Measurements from ENCODE around the gene DNAJC11. TPM values are rescaled to one million over a fixed set of nuclear protein-coding genes. Genes with fewer than 3 reads are reported as not detected.
"Not testable (repeated sequence)": the region's sequence is repeated elsewhere in the genome, so short reads cannot be mapped to it uniquely, and the experiment has no call there.

Gene DNAJC11
- total RNA-seq, 1 experiment from 2014 or later = 57.3 TPM

GRCh38 chr1:6745073-6745472 lies 43.5 kb upstream of the DNAJC11 start:
- H3K9me3 Mint-ChIP-seq (ENCODE audit: low read depth, unreplicated experiment) = peaks cover 3% of the 10 kb centered on the region
- intact Hi-C loops (cut with micrococcal nuclease; ENCODE audit: unreplicated experiment) = no loop called here
- no peak for TF ChIP-seq CTCF (IDR thresholded peaks at IDR 0.05; ENCODE audit: unreplicated experiment)
- CTCF ChIA-PET = no interaction called here
- no TSS peak for BruUV-seq (replicated peaks)
- H3K36me3 Mint-ChIP-seq (ENCODE audit: insufficient read depth, unreplicated experiment) = peaks cover 10% of the 10 kb centered on the region
- no peak overlapping the region for H3K4me3 Mint-ChIP-seq (ENCODE audit: low read depth, unreplicated experiment)
- DNase-seq = no peak
- peaks cover 41% of the 10 kb centered on the region for H3K27me3 Mint-ChIP-seq (ENCODE audit: unreplicated experiment)
- H3K27ac Mint-ChIP-seq (ENCODE audit: unreplicated experiment) = no peak overlapping the region
- peaks cover 11% of the 10 kb centered on the region for H3K4me1 Mint-ChIP-seq (ENCODE audit: low read depth, unreplicated experiment)

- CTCF ChIA-PET = no interaction called here
- Mint-ChIP-seq H3K4me3 (ENCODE audit: low read depth, unreplicated experiment) (peak overlapping the region; percentile 19), H3K9me3 (ENCODE audit: low read depth, unreplicated experiment) (no peaks in the 10 kb centered on the region), H3K27ac (ENCODE audit: unreplicated experiment) (peak overlapping the region; percentile 33), H3K36me3 (ENCODE audit: insufficient read depth, unreplicated experiment) (peaks cover 10% of the 10 kb centered on the region), H3K4me1 (ENCODE audit: low read depth, unreplicated experiment) (peaks cover 11% of the 10 kb centered on the region), H3K27me3 (ENCODE audit: unreplicated experiment) (peaks cover 25% of the 10 kb centered on the region)
- DNase-seq = peak; percentile 40
- no peak for TF ChIP-seq CTCF (IDR thresholded peaks at IDR 0.05; ENCODE audit: unreplicated experiment)
- intact Hi-C loops (cut with micrococcal nuclease; ENCODE audit: unreplicated experiment) = no loop called here
- BruUV-seq (replicated peaks) = no TSS peak
Measured at GRCh38 chr1:6743189-6744101, 41.8 kb upstream of the DNAJC11 start.

- DNase-seq; intact Hi-C loops (cut with micrococcal nuclease; ENCODE audit: unreplicated experiment); H3K4me3 Mint-ChIP-seq (ENCODE audit: low read depth, unreplicated experiment); H3K9me3 Mint-ChIP-seq (ENCODE audit: low read depth, unreplicated experiment); CTCF ChIA-PET; BruUV-seq (replicated peaks): not testable (repeated sequence)
- H3K27me3 Mint-ChIP-seq (ENCODE audit: unreplicated experiment) = peaks cover 17% of the 10 kb centered on the region
- peak overlapping the region; percentile 33 for H3K27ac Mint-ChIP-seq (ENCODE audit: unreplicated experiment)
- H3K36me3 Mint-ChIP-seq (ENCODE audit: insufficient read depth, unreplicated experiment) = peaks cover 10% of the 10 kb centered on the region
- peaks cover 11% of the 10 kb centered on the region for H3K4me1 Mint-ChIP-seq (ENCODE audit: low read depth, unreplicated experiment)
Measured at GRCh38 chr1:6742676-6743188, 41.1 kb upstream of the DNAJC11 start.

- H3K36me3 Mint-ChIP-seq (ENCODE audit: insufficient read depth, unreplicated experiment) = peaks cover 10% of the 10 kb centered on the region
- no peak overlapping the region for H3K27ac Mint-ChIP-seq (ENCODE audit: unreplicated experiment)
- H3K27me3 Mint-ChIP-seq (ENCODE audit: unreplicated experiment) = peaks cover 21% of the 10 kb centered on the region
- no TSS peak for BruUV-seq (replicated peaks)
- intact Hi-C loops (cut with micrococcal nuclease; ENCODE audit: unreplicated experiment) = no loop called here
- peaks cover 11% of the 10 kb centered on the region for H3K4me1 Mint-ChIP-seq (ENCODE audit: low read depth, unreplicated experiment)
- DNase-seq = no peak
- H3K9me3 Mint-ChIP-seq (ENCODE audit: low read depth, unreplicated experiment) = no peaks in the 10 kb centered on the region
- H3K4me3 Mint-ChIP-seq (ENCODE audit: low read depth, unreplicated experiment) = no peak overlapping the region
- TF ChIP-seq CTCF (IDR thresholded peaks at IDR 0.05; ENCODE audit: unreplicated experiment) = no peak
- CTCF ChIA-PET = no interaction called here
Measured at GRCh38 chr1:6738987-6739676, 37.5 kb upstream of the DNAJC11 start.

Data from Calu3 (cell line).